Left colon (tissue), 2 donors: ENCODE results near the gene PACC1. TPM values are rescaled to one million over a fixed set of nuclear protein-coding genes. Genes with fewer than 3 reads are reported as not detected.
"Not testable (repeated sequence)": the region's sequence is repeated elsewhere in the genome, so short reads cannot be mapped to it uniquely, and the experiment has no call there.

ENCODE experiments used
- ATAC-seq: fragments of 200-7000 bp; cut with Tn5 transposase; one replicate; pipeline ENCODE4 v1.9.1; 2020; ENCODE audit warnings: mild to moderate bottlenecking, moderate library complexity
- DNase-seq, 2 donors: peaks; one replicate each; pipeline ENCODE4 v3.0.0-alpha.2; 2020
- intact Hi-C, 2 donors: fragments of 100-400 bp; cut with DNase I in 1 of 2; cut with micrococcal nuclease in 1 of 2; formaldehyde crosslinking; loops; one replicate each; pipeline versions ENCODE4 v1.11.2 to v1.14.0; 2022; cut with DNase I, micrococcal nuclease
- total RNA-seq, 2 donors: library from RNA; stranded (reverse); fragmentation: NEBNext Ultra II Directional; extraction: Animal tissue kit (Norgen Biotek cat#: 25700); gene quantifications; one replicate each; pipeline ENCODE4 v1.2.1, GENCODE V29; 2021
- donor health status: DM: no; HTN: no; CAD: no.
- donor health status: DM: yes; HTN: yes; CAD: no.

The PACC1 gene
- total RNA-seq, 2 donors from 2014 or later: 2.8 to 2.9 TPM

- DNase-seq: no peak
- ATAC-seq: no peak
- intact Hi-C loops: no loop called here
Observed at GRCh38 chr1:212410231-212410820, 4.4 kb downstream of the PACC1 start.

GRCh38 chr1:212402666-212403321 is 11.9 kb downstream of the PACC1 start:
- ATAC-seq (no peak), DNase-seq (no peak)
- intact Hi-C loops: no loop called here

GRCh38 chr1:212401838-212402582 is 12.7 kb downstream of the PACC1 start:
- ATAC-seq (no peak), DNase-seq (no peak)
- intact Hi-C loops: no loop called here

GRCh38 chr1:212401042-212401441 is 13.6 kb downstream of the PACC1 start:
- DNase-seq: no peak
- intact Hi-C loops: no loop called here
- ATAC-seq: no peak

GRCh38 chr1:212397171-212397570 is 17.5 kb downstream of the PACC1 start:
- intact Hi-C loops: no loop called here
- DNase-seq: no peak
- ATAC-seq: no peak

GRCh38 chr1:212396638-212397037 is 18.0 kb downstream of the PACC1 start:
- ATAC-seq (no peak), DNase-seq (no peak)
- intact Hi-C loops: no loop called here

- ATAC-seq, DNase-seq, intact Hi-C loops: not testable (repeated sequence)
Observed at GRCh38 chr1:212395678-212396437, 18.8 kb downstream of the PACC1 start.

- DNase-seq (no peak), ATAC-seq (no peak)
- intact Hi-C loops: no loop called here
Observed at GRCh38 chr1:212388985-212389716, 25.5 kb downstream of the PACC1 start.

GRCh38 chr1:212386029-212386428 is 28.7 kb downstream of the PACC1 start:
- ATAC-seq (no peak), DNase-seq (no peak)
- intact Hi-C loops: no loop called here

GRCh38 chr1:212381397-212382035 is 33.2 kb downstream of the PACC1 start:
- ATAC-seq (no peak), DNase-seq (no peak)
- intact Hi-C loops: no loop called here

- intact Hi-C loops: loop anchor here in 1 of 2 donors (10.0 kb wide), 1 partner anchor 75 kb away; no protein-coding TSS in a partner anchor
- ATAC-seq: no peak
Observed at GRCh38 chr1:212379366-212379765, 35.3 kb downstream of the PACC1 start.

GRCh38 chr1:212377644-212378043 is 37.0 kb downstream of the PACC1 start:
- DNase-seq: no peak
- ATAC-seq: no peak
- intact Hi-C loops: loop anchor here in 1 of 2 donors (10.0 kb wide), 1 partner anchor 77 kb away; no protein-coding TSS in a partner anchor

More at GRCh38 chr1:212379366-212379765, 35.3 kb downstream of the PACC1 start:
- DNase-seq: no peak

- intact Hi-C loops: loop anchor here in 1 of 2 donors (10.0 kb wide), 1 partner anchor 79 kb away; no protein-coding TSS in a partner anchor
- DNase-seq (no peak), ATAC-seq (no peak)
Observed at GRCh38 chr1:212375986-212376385, 38.7 kb downstream of the PACC1 start.

- DNase-seq: peak in 1 of 2 donors; percentile 37
- peak; percentile 95 for ATAC-seq
- intact Hi-C loops: loop anchor here in 1 of 2 donors (5.0 kb wide), 1 partner anchor 296 kb away; no protein-coding TSS in a partner anchor
Observed at GRCh38 chr1:212368073-212368484, 46.6 kb downstream of the PACC1 start.

GRCh38 chr1:212367474-212368072 is 47.1 kb downstream of the PACC1 start:
- intact Hi-C loops: loop anchor here in 1 of 2 donors (5.0 kb wide), 1 partner anchor 295 kb away; no protein-coding TSS in a partner anchor
- DNase-seq (no peak), ATAC-seq (peak; percentile 25)

- DNase-seq (no peak), ATAC-seq (peak; percentile 6)
- intact Hi-C loops: loop anchor here in 1 of 2 donors (5.0 kb wide), 1 partner anchor 295 kb away; no protein-coding TSS in a partner anchor
Observed at GRCh38 chr1:212366901-212367300, 47.8 kb downstream of the PACC1 start.

- no peak for DNase-seq
- intact Hi-C loops: loop anchor here in 1 of 2 donors (5.0 kb wide), 1 partner anchor 293 kb away; no protein-coding TSS in a partner anchor
- ATAC-seq: no peak
Observed at GRCh38 chr1:212364985-212365384, 49.7 kb downstream of the PACC1 start.
